Skeletal muscle tissue (tissue), 4 donors: ENCODE data around the gene RPS15. TPM values are rescaled to one million over a fixed set of nuclear protein-coding genes. Genes with fewer than 3 reads are reported as not detected.
A peak's percentile ranks its signal among the peaks of the same experiment; 100 is the strongest.

ENCODE experiments used
- H3K27ac ChIP-seq: one replicate; pipeline ENCODE4 v1.7.0; 2013; ENCODE audit warnings: mild to moderate bottlenecking, low read depth, low read length, inconsistent platforms
- H3K27me3 ChIP-seq, 3 donors: one replicate each; pipeline ENCODE4 v1.7.0; 2013; ENCODE audit warnings: low read length in 3 of 3; ENCODE audit not compliant: control insufficient read depth in 3 of 3, insufficient read depth in 3 of 3
- H3K36me3 ChIP-seq, 3 donors: one replicate each; pipeline ENCODE4 v1.7.0; 2013; ENCODE audit warnings: low read length in 3 of 3; ENCODE audit not compliant: control insufficient read depth in 3 of 3, insufficient read depth in 3 of 3
- H3K4me1 ChIP-seq, 3 donors: one replicate each; pipeline ENCODE4 v1.7.0; 2013; ENCODE audit warnings: low read length in 3 of 3, mild to moderate bottlenecking in 3 of 3; ENCODE audit not compliant: control insufficient read depth in 3 of 3, insufficient read depth in 3 of 3
- H3K4me3 ChIP-seq, 3 donors: one replicate each; pipeline ENCODE4 v1.7.0; 2013; ENCODE audit warnings: low read length in 3 of 3
- H3K9ac ChIP-seq, 3 donors: one replicate each; pipeline ENCODE4 v1.7.0; 2013; ENCODE audit warnings: low read length in 3 of 3, mild to moderate bottlenecking in 3 of 3, moderate library complexity in 2 of 3, low read depth in 1 of 3
- H3K9me3 ChIP-seq, 3 donors: one replicate each; pipeline ENCODE4 v1.7.0; 2013; ENCODE audit warnings: low read length in 3 of 3; ENCODE audit not compliant: control insufficient read depth in 3 of 3
- total RNA-seq: library from RNA; depleted of rRNA; stranded (reverse); fragments of >200 nt; gene quantifications from one replicate; pipeline ENCODE4 v1.2.3, GENCODE V29; 2014
- donor health status: Osteomylitis.

The RPS15 gene
- total RNA-seq, 1 donor from 2014 or later: 354 TPM

DNA sequence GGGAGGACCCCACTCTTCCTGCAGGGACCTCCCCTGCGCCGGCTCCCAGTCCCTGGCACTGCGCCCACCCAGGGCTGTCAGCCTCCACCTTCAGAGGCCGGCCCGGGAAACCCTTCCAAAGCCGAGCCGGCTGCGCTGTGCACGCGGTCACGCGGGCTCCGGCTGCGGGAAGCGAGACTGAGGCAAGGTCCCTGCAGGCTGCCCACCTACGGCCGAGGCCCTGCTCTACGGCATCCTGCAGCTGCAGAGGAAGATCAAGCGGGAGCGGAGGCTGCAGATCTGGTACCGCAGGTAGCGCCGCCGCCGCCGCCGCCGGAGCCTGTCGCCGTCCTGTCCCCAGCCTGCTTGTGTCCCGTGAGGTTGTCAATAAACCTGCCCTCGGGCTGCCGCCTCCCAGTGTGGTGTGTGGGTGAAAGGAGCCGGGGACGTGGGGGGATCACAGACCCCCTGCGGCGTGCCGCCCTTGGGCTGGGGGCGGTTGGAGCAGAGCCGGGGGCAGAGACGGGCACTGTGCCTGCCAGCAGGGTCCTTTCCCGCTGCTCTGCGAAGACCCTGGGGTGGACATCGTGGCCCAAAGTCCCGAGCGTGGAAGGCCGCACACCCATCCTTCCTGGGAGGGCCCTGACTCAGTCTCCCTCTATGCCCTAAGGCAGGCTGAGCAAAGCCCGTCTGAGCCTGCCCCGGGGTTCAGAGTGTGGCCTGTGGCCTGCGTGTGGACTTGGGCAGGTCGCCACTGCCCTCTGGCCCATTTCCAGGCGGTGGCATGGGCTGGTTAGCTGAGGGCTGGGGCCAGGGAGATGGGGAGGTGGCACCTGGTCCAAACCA, 42.8 kb upstream of the RPS15 start:
- H3K36me3 ChIP-seq: peaks cover 36 to 48% (median 43%) of the 10 kb centered on the region in 3 donors
- H3K9me3 ChIP-seq: no peaks in the 10 kb centered on the region
- H3K9ac ChIP-seq: peak overlapping the region; percentile 32 to 62 (median 33)
- peaks cover 22 to 40% (median 36%) of the 10 kb centered on the region in 3 donors for H3K4me1 ChIP-seq
- H3K27ac ChIP-seq: no peak overlapping the region
- H3K27me3 ChIP-seq: no peaks in the 10 kb centered on the region
- H3K4me3 ChIP-seq: no peak overlapping the region

DNA sequence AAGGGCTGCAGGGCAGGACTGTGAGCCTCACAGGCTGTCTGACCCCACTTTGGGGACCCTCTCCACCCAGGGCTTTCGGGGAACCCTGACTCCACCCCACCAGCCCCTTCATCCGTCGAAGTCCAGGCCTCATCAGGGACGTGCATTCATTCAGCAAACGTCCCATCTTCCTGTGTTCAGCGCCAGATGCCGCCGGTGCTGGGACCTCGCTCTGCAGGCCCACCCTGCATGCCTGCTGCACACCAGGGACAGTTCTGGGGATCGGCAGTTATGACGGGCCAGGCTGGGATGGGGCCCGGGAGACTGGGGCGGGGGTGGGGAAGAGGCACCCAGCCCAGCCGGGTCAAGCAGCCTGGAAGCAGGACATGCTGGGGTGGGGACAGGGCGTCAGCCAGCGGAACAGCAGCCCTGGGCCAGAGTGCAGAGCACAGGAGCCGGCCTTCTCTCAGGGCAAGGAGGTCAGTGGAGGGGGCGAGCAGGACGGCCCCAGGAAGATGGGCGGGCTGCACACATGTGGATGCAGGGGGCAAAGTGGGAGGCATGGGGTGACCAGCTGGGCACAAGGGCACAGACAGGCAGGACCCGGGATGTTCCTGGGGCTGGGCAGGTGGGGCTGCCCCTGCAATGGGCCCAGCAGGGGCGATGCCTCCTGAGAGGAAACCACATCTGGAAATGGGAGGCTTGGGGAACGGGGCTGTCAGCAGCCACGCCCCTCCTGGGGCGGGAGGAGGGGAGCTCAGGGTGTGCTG, 42.0 kb upstream of the RPS15 start:
- H3K27ac ChIP-seq: no peak overlapping the region
- H3K9me3 ChIP-seq: no peaks in the 10 kb centered on the region
- peaks cover 30 to 40% (median 35%) of the 10 kb centered on the region in 3 donors for H3K36me3 ChIP-seq
- peak overlapping the region in 2 of 3 donors; percentile 33 to 62 for H3K9ac ChIP-seq
- no peaks in the 10 kb centered on the region for H3K27me3 ChIP-seq
- H3K4me1 ChIP-seq: peaks cover 25 to 48% (median 42%) of the 10 kb centered on the region in 3 donors
- H3K4me3 ChIP-seq: peak overlapping the region in 2 of 3 donors; percentile 19 to 35

DNA sequence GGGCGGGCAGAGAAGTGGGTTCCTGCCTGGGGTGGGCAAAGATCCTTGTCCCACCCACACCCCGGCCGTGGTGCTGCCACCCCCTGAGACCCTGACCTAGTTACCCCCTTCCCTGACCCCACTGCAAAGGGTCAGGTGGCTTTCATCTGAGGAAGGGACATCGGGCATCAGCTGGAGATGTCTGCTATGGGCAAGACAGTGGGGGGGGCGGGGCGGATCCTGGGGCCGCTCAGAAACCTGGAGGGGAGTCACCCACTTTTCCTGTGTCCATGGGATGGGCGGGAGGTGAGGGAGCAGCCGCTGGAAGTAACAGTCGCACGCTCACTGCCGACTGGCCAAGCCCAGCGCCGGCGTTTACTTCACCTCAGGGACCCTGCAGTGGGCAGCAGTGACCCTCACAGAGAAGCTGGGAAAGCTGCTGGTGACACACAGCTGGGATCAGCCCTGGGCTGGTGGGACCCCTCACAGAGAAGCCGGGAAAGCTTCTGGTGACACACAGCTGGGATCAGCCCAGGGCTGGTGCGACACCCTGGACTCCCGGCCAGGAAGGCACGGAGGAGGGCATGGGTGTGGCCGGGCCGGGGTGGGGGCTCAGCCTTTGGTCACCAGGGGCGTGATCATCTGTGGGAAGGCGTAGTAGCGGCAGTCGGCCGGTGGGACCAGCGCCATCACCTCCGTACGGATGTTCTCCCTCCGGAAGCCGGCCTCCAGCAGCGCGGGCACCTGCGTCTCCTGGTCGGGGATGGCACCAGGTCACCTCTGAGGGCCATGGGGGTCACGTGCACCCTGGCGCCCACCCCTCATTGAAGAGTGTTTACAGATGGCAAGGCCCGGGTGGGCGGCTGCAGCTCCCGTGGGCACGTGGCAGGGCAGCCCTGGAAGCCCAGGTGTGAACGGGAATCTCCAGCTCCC, 41.2 kb upstream of the RPS15 start:
- Histone ChIP-seq H3K27ac (no peak overlapping the region), H3K36me3 (peaks cover 26 to 39% (median 27%) of the 10 kb centered on the region in 3 donors), H3K9ac (peak overlapping the region in 1 of 3 donors; percentile 40), H3K4me1 (peaks cover 25 to 48% (median 42%) of the 10 kb centered on the region in 3 donors), H3K9me3 (no peaks in the 10 kb centered on the region), H3K4me3 (no peak overlapping the region), H3K27me3 (no peaks in the 10 kb centered on the region)

DNA sequence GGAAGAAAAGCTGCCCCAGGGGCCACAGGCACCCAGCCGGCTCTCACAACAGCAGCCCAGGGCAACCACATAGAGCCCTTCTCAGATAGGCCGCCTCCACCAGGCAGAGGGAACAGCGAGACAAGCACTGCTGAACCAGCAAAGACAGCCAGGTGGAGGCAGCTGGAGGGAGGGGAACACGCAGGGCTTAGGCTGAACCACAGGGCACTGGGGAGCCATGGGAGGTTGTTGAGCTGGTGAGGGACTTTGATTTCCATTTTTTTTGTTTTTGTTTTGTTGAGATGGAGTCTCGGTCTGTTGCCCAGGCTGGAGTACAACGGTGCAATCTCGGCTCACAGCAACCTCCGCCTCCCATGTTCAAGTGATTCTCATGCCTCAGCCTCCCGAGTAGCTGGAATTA, 40.4 kb upstream of the RPS15 start:
- Histone ChIP-seq H3K27ac (no peak overlapping the region), H3K9ac (no peak overlapping the region), H3K9me3 (no peaks in the 10 kb centered on the region), H3K36me3 (peaks cover 18 to 31% (median 19%) of the 10 kb centered on the region in 3 donors), H3K4me1 (peaks cover 25 to 48% (median 44%) of the 10 kb centered on the region in 3 donors), H3K4me3 (no peak overlapping the region), H3K27me3 (no peaks in the 10 kb centered on the region)

DNA sequence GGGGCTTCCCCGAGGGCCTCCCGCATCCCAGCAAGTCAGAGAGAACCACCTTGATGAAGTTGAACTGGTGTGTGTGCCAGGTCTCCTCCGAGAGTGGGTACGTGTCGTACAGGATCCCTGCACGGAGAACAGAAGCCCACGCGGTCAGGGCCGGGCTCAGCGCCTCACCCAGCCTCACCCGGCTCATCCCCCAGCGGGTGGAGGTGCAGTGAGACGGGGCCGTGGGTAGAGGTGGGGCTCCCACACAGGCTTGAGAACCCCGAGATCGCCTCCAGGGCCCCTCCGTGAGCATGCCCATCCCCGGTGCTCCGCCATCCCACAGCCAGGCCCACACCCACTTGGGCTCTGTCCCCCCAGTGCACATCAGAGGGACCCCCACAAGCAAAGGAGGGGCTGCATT, 39.1 kb upstream of the RPS15 start:
- H3K27ac ChIP-seq: no peak overlapping the region
- H3K4me3 ChIP-seq: no peak overlapping the region
- H3K4me1 ChIP-seq: peaks cover 25 to 48% (median 44%) of the 10 kb centered on the region in 3 donors
- H3K36me3 ChIP-seq: peaks cover 11 to 19% (median 13%) of the 10 kb centered on the region in 3 donors
- H3K9me3 ChIP-seq: no peaks in the 10 kb centered on the region
- H3K9ac ChIP-seq: no peak overlapping the region
- H3K27me3 ChIP-seq: no peaks in the 10 kb centered on the region

DNA sequence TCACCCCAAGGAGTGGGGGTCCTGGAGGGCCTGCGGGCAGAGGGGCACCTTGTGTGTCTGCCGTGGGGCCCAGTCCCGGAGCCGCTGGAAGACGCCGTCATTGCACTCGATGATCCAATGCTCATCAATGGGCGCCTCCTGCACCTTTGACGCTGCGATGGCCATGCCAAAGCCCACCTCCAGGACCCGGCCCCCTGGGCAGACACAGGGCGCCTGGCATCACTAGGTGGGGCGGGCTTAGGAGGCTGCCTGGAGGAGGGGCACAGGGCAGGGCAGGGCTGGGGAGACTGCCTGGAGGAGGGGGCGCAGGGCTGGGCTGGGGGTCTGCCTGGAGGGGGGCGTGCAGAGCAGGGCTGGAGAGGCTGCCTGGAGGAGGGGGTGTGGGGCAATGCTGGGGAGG, 38.5 kb upstream of the RPS15 start:
- Histone ChIP-seq H3K9me3 (no peaks in the 10 kb centered on the region), H3K4me1 (peaks cover 25 to 48% (median 42%) of the 10 kb centered on the region in 3 donors), H3K4me3 (peak overlapping the region in 1 of 3 donors; percentile 83), H3K9ac (peak overlapping the region in 1 of 3 donors; percentile 97), H3K27me3 (no peaks in the 10 kb centered on the region), H3K36me3 (peaks cover 11 to 13% (median 11%) of the 10 kb centered on the region in 3 donors), H3K27ac (peak overlapping the region; percentile 94)

DNA sequence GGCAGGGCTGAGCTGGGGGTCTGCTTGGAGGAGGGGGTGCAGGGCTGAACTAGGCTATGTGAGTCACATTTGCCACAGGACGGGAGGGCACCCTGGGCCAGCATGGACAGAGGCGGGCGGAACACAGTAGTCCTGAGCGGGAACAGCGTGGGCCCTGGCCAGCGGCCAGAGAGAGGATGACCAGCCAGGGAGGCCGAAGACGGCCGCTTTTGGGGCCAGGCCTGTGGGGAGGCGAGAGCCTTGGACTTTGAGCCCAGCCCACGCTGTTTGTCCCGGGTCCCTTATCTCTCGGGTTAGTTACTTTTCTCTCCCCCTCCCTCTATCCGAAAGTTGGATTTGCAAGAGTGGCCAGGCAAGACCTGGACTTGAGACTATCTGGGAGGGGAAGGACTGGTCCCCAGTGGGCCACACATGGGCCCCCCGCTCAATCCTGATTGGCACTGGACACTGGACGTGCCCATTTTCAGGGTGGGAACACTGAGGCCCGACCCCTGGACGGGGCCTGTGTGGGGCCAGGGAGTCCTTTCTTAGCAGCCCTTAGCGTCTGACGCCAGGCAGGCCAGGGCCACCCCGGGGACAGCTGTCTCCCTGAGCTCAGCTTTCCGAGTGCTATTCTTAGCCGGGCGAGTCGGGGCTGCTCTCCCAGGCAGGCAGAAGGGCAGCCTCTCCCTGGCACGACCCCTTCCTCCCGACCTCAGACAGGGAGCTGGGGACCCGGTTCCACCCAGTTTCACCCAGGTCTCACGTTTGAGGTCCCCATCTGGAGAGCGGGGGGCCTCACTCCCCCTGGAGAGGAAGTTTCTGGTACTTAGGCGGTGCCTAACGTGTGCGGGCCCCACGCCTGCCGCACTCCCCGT, 37.7 kb upstream of the RPS15 start:
- H3K27ac ChIP-seq: peak overlapping the region; percentile 94
- H3K27me3 ChIP-seq: no peaks in the 10 kb centered on the region
- H3K9ac ChIP-seq: peak overlapping the region; percentile 87 to 97 (median 95)
- no peaks in the 10 kb centered on the region for H3K9me3 ChIP-seq
- H3K4me3 ChIP-seq: peak overlapping the region; percentile 72 to 87 (median 83)
- peaks cover 11 to 13% (median 11%) of the 10 kb centered on the region in 3 donors for H3K36me3 ChIP-seq
- H3K4me1 ChIP-seq: peaks cover 20 to 42% (median 35%) of the 10 kb centered on the region in 3 donors

DNA sequence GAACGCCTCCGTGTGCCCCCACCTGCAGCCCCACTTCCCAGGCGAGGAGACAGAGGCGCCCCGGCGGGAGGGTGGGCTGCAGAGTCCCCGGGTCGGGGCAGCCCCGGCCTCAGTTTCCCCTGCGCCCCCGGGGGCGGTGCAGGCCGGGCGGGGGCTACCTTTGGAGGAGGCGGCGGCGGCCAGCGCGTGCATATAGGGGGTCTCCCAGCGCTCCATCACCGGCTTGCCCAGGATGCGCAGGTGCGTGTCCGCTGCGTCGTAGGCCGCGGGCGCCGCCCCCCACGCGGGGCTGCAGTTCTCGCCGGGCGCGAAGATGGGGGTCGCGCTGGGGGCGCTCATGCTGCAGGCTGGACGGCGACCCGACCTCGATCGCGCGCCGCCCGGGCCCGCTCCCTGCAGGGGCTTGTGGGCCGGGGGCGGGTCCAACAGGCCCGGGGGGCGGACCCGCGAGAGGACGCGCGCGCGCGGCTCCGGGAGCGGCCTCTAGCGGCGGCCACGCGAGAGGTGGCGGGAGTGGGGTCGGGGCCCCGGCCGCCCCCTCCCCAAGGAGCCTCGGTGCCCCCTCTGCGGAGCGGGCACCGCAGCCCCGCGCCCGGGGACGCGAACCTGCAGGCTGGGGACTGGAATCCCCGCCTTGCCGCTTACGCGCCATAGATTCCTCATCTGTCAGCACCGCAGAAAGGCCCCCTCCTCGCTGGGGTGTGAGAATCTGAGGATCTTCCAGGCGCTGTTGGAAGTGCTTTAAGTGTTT, 36.9 kb upstream of the RPS15 start, which contains the start of gene GAMT:
Gene GAMT (minus strand): TSS at position 405 of the 751 bp plus-strand sequence. CDS start 66 bp downstream, at position 339.
- Histone ChIP-seq H3K4me3 (peak within 1 kb of the TSS; percentile 72 to 87 (median 83)), H3K9ac (peak within 1 kb of the TSS; percentile 87 to 97 (median 95)), H3K36me3 (peaks cover 11 to 13% (median 11%) of the 10 kb centered on the region in 3 donors), H3K27me3 (no peaks in the 10 kb centered on the region), H3K9me3 (no peaks in the 10 kb centered on the region), H3K27ac (peak within 1 kb of the TSS; percentile 94), H3K4me1 (peaks cover 12 to 34% (median 27%) of the 10 kb centered on the region in 3 donors)
